ENCODE data around the gene CLSTN2.

The CLSTN2 gene

GRCh38 chr3:140406655-140407054 lies 471.7 kb downstream of the CLSTN2 start:
- TF ChIP-seq EZH2phosphoT487 (IDR thresholded peaks at IDR 0.05; ENCODE audit: low read length) (no peak), CTCF (IDR thresholded peaks at IDR 0.05; ENCODE audit: low read length) (no peak), EZH2 (optimal IDR thresholded peaks at IDR 0.05; ENCODE audit: low read depth, low read length) (no peak)
- no peaks in the 10 kb centered on the region for H3K36me3 ChIP-seq (replicated peaks; ENCODE audit: insufficient read depth, low read length)
- H3F3A ChIP-seq (ENCODE audit: insufficient read depth, low read length): no peaks in the 10 kb centered on the region
- H2AFZ ChIP-seq (ENCODE audit: low read length): no peak overlapping the region
- no peak overlapping the region for H3K27ac ChIP-seq (ENCODE audit: low read length)
- DNase-seq: no peak
- H3K79me2 ChIP-seq (ENCODE audit: low read length): no peaks in the 10 kb centered on the region
- no peaks in the 10 kb centered on the region for H3K9me2 ChIP-seq (replicated peaks; ENCODE audit: insufficient read depth, low read length)
- H3K27me3 ChIP-seq (replicated peaks; ENCODE audit: insufficient read depth, low read length): no peaks in the 10 kb centered on the region
- no peak overlapping the region for H3K4me2 ChIP-seq (ENCODE audit: low read depth, low read length)
- no peaks in the 10 kb centered on the region for H3K9me3 ChIP-seq (replicated peaks; ENCODE audit: insufficient read depth, low read length)
- no peaks in the 10 kb centered on the region for H4K20me1 ChIP-seq (ENCODE audit: insufficient read depth, low read length)
- H3K4me3 ChIP-seq (ENCODE audit: low read length): no peak overlapping the region
- H3K4me1 ChIP-seq (ENCODE audit: low read length): no peaks in the 10 kb centered on the region
- H3K9ac ChIP-seq (ENCODE audit: low read length): no peak overlapping the region

GRCh38 chr3:140408252-140408651 lies 473.3 kb downstream of the CLSTN2 start:
- H3K9me2 ChIP-seq (replicated peaks; ENCODE audit: insufficient read depth, low read length): no peaks in the 10 kb centered on the region
- no peaks in the 10 kb centered on the region for H3K9me3 ChIP-seq (replicated peaks; ENCODE audit: insufficient read depth, low read length)
- DNase-seq: no peak
- TF ChIP-seq CTCF (IDR thresholded peaks at IDR 0.05; ENCODE audit: low read length) (no peak), EZH2phosphoT487 (IDR thresholded peaks at IDR 0.05; ENCODE audit: low read length) (no peak), EZH2 (optimal IDR thresholded peaks at IDR 0.05; ENCODE audit: low read depth, low read length) (no peak)
- no peaks in the 10 kb centered on the region for H4K20me1 ChIP-seq (ENCODE audit: insufficient read depth, low read length)
- H3K79me2 ChIP-seq (ENCODE audit: low read length): no peaks in the 10 kb centered on the region
- H2AFZ ChIP-seq (ENCODE audit: low read length): no peak overlapping the region
- no peaks in the 10 kb centered on the region for H3K27me3 ChIP-seq (replicated peaks; ENCODE audit: insufficient read depth, low read length)
- no peak overlapping the region for H3K4me2 ChIP-seq (ENCODE audit: low read depth, low read length)
- H3F3A ChIP-seq (ENCODE audit: insufficient read depth, low read length): no peaks in the 10 kb centered on the region
- H3K36me3 ChIP-seq (replicated peaks; ENCODE audit: insufficient read depth, low read length): no peaks in the 10 kb centered on the region
- H3K9ac ChIP-seq (ENCODE audit: low read length): no peak overlapping the region
- H3K4me3 ChIP-seq (ENCODE audit: low read length): no peak overlapping the region
- H3K4me1 ChIP-seq (ENCODE audit: low read length): no peaks in the 10 kb centered on the region
- H3K27ac ChIP-seq (ENCODE audit: low read length): no peak overlapping the region

- Histone ChIP-seq H3K9me2 (replicated peaks; ENCODE audit: insufficient read depth, low read length) (no peaks in the 10 kb centered on the region), H3K9me3 (replicated peaks; ENCODE audit: insufficient read depth, low read length) (no peaks in the 10 kb centered on the region), H3K79me2 (ENCODE audit: low read length) (no peaks in the 10 kb centered on the region), H3K36me3 (replicated peaks; ENCODE audit: insufficient read depth, low read length) (no peaks in the 10 kb centered on the region), H3K4me2 (ENCODE audit: low read depth, low read length) (no peak overlapping the region), H3K4me1 (ENCODE audit: low read length) (no peaks in the 10 kb centered on the region), H2AFZ (ENCODE audit: low read length) (no peak overlapping the region), H4K20me1 (ENCODE audit: insufficient read depth, low read length) (no peaks in the 10 kb centered on the region), H3K27me3 (replicated peaks; ENCODE audit: insufficient read depth, low read length) (no peaks in the 10 kb centered on the region), H3K27ac (ENCODE audit: low read length) (no peak overlapping the region), H3K4me3 (ENCODE audit: low read length) (no peak overlapping the region), H3F3A (ENCODE audit: insufficient read depth, low read length) (no peaks in the 10 kb centered on the region), H3K9ac (ENCODE audit: low read length) (no peak overlapping the region)
- TF ChIP-seq EZH2phosphoT487 (IDR thresholded peaks at IDR 0.05; ENCODE audit: low read length): no peak
- TF ChIP-seq EZH2 (optimal IDR thresholded peaks at IDR 0.05; ENCODE audit: low read depth, low read length): no peak
- TF ChIP-seq CTCF (IDR thresholded peaks at IDR 0.05; ENCODE audit: low read length): no peak
- DNase-seq: no peak
Measured at GRCh38 chr3:140416666-140417065, 481.7 kb downstream of the CLSTN2 start.

Measured in MM.1S (cell line).